ENCODE results near the gene SRXN1. TPM values are rescaled to one million over a fixed set of nuclear protein-coding genes. Genes with fewer than 3 reads are reported as not detected.

SRXN1 gene
- total RNA-seq, 1 donor from 2014 or later: 12.6 TPM

DNA sequence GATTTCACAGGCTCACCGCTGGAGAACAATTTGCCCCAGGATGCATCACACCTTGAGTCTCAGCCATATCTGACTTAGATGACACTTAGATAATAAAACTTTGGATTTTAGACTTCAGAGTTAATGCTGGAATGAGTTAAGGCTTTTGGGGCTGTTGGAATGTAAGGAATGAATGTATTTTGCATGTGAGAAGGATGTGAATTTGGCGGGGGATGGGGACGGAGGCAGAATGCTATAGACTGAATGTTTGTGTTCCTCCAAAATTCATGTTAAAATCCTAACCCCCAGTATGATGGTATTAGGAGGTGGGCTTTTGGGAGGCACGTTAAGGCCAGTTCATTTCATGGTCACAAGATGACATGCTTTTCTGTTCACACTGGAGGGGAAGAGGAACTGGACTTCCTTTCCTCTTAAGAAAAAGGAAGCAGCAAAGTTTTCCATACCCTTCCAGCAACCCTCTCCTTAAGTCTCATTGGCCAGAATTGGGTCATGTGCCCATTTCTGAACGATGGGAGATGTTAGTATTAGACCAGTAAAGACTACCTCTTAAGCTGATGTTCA is 5.8 kb upstream of the SRXN1 start:
- Mint-ChIP-seq H3K4me3 (no peak overlapping the region), H3K27me3 (ENCODE audit: low read depth) (peaks cover 59% of the 10 kb centered on the region), H3K36me3 (ENCODE audit: low read depth) (no peaks in the 10 kb centered on the region), H3K9me3 (no peaks in the 10 kb centered on the region), H3K27ac (ENCODE audit: unreplicated experiment) (no peak overlapping the region), H3K4me1 (no peaks in the 10 kb centered on the region)
- TF ChIP-seq, protein P1, sequence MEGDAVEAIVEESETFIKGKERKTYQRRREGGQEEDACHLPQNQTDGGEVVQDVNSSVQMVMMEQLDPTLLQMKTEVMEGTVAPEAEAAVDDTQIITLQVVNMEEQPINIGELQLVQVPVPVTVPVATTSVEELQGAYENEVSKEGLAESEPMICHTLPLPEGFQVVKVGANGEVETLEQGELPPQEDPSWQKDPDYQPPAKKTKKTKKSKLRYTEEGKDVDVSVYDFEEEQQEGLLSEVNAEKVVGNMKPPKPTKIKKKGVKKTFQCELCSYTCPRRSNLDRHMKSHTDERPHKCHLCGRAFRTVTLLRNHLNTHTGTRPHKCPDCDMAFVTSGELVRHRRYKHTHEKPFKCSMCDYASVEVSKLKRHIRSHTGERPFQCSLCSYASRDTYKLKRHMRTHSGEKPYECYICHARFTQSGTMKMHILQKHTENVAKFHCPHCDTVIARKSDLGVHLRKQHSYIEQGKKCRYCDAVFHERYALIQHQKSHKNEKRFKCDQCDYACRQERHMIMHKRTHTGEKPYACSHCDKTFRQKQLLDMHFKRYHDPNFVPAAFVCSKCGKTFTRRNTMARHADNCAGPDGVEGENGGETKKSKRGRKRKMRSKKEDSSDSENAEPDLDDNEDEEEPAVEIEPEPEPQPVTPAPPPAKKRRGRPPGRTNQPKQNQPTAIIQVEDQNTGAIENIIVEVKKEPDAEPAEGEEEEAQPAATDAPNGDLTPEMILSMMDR (conservative IDR thresholded peaks at IDR 0.05): no peak
- DNase-seq (ENCODE audit: low read depth, low spot score): no peak

DNA sequence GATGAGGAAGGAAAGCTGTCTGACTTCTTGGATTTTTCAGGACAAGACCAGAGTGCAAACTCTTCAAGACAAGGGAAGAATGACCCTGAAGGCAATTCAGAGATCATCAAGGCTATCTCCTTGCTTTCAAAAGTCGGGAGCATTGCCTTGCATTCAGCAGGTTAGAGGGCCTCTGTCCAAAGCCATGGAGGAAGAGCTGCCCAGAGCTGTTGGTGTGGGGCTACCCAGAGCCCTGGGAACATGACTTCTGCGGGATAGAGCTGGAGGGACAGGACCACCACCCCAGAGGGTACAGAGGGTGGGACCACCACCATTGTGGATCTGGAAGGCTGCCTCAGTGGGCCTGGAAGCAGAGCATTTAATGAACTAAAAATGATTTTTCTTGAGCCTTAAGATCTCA is 5.2 kb upstream of the SRXN1 start:
- Mint-ChIP-seq H3K27ac (ENCODE audit: unreplicated experiment) (no peak overlapping the region), H3K9me3 (no peaks in the 10 kb centered on the region), H3K27me3 (ENCODE audit: low read depth) (peaks cover 59% of the 10 kb centered on the region), H3K4me1 (peaks cover 4% of the 10 kb centered on the region), H3K36me3 (ENCODE audit: low read depth) (no peaks in the 10 kb centered on the region), H3K4me3 (no peak overlapping the region)
- TF ChIP-seq, protein P1 (conservative IDR thresholded peaks at IDR 0.05): no peak
- DNase-seq (ENCODE audit: low read depth, low spot score): no peak

DNA sequence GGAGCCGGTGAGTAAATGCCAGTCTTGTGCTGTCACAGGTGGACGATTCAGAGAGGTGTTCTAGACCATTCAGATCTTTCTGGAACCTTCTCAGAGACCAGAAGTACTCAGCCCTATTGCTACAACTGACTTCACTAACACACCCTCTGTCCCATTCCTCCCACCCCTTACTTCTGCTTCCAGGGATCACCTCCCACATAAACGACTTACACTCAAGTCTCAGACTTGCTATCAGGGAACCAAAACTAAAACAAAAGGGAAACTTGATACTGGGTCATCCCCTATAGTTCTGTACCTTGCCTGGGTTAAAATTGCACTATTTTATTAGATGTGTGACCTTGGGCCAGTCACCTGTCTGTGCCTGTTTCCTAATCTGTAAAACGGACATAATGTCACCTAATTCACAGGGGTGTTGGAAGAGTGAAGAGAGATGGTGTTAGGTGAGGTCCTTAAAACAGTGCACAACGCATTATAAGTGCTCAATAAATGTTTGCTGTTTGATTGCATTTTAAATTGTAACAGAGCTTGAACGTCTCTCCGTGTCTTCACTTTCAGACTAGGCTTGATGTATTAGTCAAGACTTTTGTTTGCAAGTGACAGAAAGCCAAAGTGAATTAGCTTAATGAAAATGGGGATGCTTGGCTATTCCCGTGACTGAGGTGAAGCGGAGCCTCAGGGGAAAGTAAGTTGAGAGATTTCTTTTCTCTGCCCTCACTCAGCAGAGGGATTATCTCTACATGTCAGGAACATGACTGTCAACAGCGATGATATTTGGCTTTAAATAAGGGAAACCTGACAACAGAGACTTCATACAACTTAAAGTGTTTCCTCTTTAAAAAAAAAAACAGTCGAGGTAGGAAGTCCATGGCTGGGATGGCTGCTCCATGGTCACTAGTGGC is 3.0 kb upstream of the SRXN1 start:
- no peaks in the 10 kb centered on the region for H3K36me3 Mint-ChIP-seq (ENCODE audit: low read depth)
- TF ChIP-seq, protein P1 (conservative IDR thresholded peaks at IDR 0.05): no peak
- no peak overlapping the region for H3K27ac Mint-ChIP-seq (ENCODE audit: unreplicated experiment)
- peaks cover 15% of the 10 kb centered on the region for H3K4me1 Mint-ChIP-seq
- H3K4me3 Mint-ChIP-seq: peak overlapping the region; percentile 45
- H3K9me3 Mint-ChIP-seq: no peaks in the 10 kb centered on the region
- H3K27me3 Mint-ChIP-seq (ENCODE audit: low read depth): peaks cover 47% of the 10 kb centered on the region
- DNase-seq (ENCODE audit: low read depth, low spot score): no peak

DNA sequence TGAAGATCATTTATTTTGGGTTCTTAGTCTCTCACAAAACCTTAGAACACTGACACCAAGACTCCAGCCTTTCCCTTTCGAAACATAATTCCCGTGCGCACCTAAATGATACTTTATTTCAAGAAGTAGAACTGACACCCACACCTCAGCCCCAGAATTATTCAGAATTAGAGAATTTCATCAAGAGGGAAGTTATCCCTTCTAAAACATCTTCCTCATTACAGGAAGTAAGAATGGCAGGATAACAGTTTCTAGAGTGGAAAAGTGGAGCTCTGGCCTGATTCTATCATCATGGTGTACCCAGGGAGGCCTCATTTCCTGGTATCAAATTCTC is 1.4 kb upstream of the SRXN1 start:
- peaks cover 35% of the 10 kb centered on the region for H3K27me3 Mint-ChIP-seq (ENCODE audit: low read depth)
- peaks cover 15% of the 10 kb centered on the region for H3K4me1 Mint-ChIP-seq
- DNase-seq (ENCODE audit: low read depth, low spot score): no peak
- H3K27ac Mint-ChIP-seq (ENCODE audit: unreplicated experiment): no peak overlapping the region
- H3K36me3 Mint-ChIP-seq (ENCODE audit: low read depth): peaks cover 5% of the 10 kb centered on the region
- TF ChIP-seq, protein P1 (conservative IDR thresholded peaks at IDR 0.05): no peak
- H3K4me3 Mint-ChIP-seq: peak overlapping the region; percentile 62
- H3K9me3 Mint-ChIP-seq: no peaks in the 10 kb centered on the region

DNA sequence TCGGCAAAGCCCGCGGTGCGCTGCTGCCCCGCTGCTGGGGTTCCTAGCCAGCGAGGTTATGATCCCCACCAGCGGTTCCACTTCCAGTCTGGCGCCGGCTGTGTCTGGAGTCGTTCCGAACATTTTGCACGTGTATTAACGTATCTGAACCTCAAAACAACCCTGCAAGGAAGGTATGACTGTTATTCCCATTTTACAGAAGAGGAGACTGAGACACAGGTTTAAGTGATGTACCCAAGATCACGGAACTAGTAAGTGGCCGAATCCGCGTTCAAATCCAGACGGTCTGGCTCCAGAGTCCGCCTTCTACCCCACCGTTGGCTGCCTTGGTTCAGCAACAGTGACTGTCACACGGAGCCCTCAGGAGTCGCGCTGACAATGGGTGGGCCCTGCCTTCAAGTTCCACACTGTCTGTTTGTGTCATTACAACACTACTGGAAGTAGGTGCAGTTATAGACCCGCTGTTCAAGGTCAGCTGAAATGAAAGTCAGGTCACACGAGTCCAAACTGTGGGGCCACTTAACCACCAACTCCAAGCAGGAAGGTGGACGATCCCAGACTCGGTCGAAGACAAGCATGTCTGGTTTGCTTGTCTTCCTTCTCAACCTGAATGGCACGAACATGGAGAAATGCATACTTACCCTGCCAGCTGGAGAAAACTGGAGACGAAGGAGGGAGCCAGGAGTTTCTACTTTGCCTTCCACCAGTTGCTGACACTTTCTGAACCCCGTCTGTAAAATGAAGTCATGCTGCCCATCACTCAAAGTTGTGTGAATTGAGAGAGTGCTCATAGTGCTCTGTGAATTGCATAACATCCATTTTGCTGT is 803 bp upstream of the SRXN1 start:
- TF ChIP-seq, protein P1 (conservative IDR thresholded peaks at IDR 0.05): no peak
- H3K9me3 Mint-ChIP-seq: no peaks in the 10 kb centered on the region
- H3K4me3 Mint-ChIP-seq: peak overlapping the region; percentile 62
- no peak for DNase-seq (ENCODE audit: low read depth, low spot score)
- H3K4me1 Mint-ChIP-seq: peaks cover 15% of the 10 kb centered on the region
- peaks cover 5% of the 10 kb centered on the region for H3K36me3 Mint-ChIP-seq (ENCODE audit: low read depth)
- peaks cover 29% of the 10 kb centered on the region for H3K27me3 Mint-ChIP-seq (ENCODE audit: low read depth)
- H3K27ac Mint-ChIP-seq (ENCODE audit: unreplicated experiment): peak overlapping the region; percentile 25
